Hepatocyte (in vitro differentiated cells): ENCODE results near the gene ZNF302.

ENCODE experiments used
- CTCF ChIP-seq: fragments of 200-600 bp; sonication (generic); IDR thresholded peaks from 2 replicates; pipeline ENCODE4 v1.5.1; 2016; ENCODE audit warnings: antibody characterized with exemption, mild to moderate bottlenecking; ENCODE audit not compliant: poor library complexity
- EZH2 ChIP-seq: fragments of 200-600 bp; sonication (generic); IDR thresholded peaks from 2 replicates; pipeline ENCODE4 v1.6.1; 2016; ENCODE audit warnings: antibody characterized with exemption, mild to moderate bottlenecking, borderline replicate concordance
- EZH2phosphoT487 ChIP-seq: fragments of 200-600 bp; sonication (generic); IDR thresholded peaks from one replicate; pipeline ENCODE4 v1.6.1; 2018; ENCODE audit warnings: antibody characterized with exemption, mild to moderate bottlenecking, low read depth, moderate library complexity; ENCODE audit not compliant: unreplicated experiment, severe bottlenecking

DNA sequence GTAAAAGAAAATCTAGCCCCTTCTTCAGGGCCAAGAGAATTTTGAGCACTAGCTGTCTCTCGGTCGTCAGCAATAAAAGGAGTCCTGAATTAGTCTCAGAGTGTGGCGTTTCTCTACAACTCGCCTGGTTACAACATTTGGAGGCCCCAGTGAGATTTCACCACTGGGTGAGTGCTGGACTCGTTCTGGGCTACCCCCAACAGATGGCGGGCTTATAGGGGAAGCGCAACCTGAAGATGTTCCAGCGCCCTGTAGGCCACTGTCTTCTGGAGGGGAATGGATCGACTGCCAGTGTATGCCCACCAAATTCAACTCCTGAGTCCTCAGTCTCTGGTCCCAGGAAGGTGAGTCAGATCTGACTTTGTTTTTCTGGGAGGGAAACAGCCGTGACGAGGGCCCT, 44.9 kb downstream of the ZNF302 start:
- TF ChIP-seq CTCF (no peak), EZH2 (no peak), EZH2phosphoT487 (no peak)
